GM18909 (cell line): Measurements from ENCODE around the gene EIF2B4.

Experiments
- ATAC-seq: cut with Tn5 transposase; IDR thresholded peaks from one replicate; pipeline ENCODE4 v1.9.1; 2021; ENCODE audit warnings: mild to moderate bottlenecking; ENCODE audit not compliant: unreplicated experiment, poor library complexity

Gene EIF2B4

GRCh38 chr2:27370026-27370815 lies at the start of gene EIF2B4, which contains the start of gene SNX17:
Gene EIF2B4, minus strand, starts transcription at chr2:27370338. Its CDS starts 24 bp downstream, at chr2:27370314.
Gene SNX17, plus strand, starts transcription at chr2:27370616. Its CDS starts 128 bp downstream, at chr2:27370744.
- peak; percentile 92 for ATAC-seq

- ATAC-seq = no peak
Observed at GRCh38 chr2:27416151-27416550, 46.0 kb upstream of the EIF2B4 start.

- ATAC-seq = no peak
Observed at GRCh38 chr2:27412419-27413152, 42.4 kb upstream of the EIF2B4 start.

- peak; percentile 95 for ATAC-seq
Observed at GRCh38 chr2:27409321-27410073, 39.4 kb upstream of the EIF2B4 start, which contains the start of gene PPM1G. Gene PPM1G, minus strand, starts transcription at chr2:27409591. Its CDS starts 169 bp downstream, at chr2:27409422.

- peak; percentile 37 for ATAC-seq
Observed at GRCh38 chr2:27408601-27409320, 38.6 kb upstream of the EIF2B4 start.

- ATAC-seq = no peak
Observed at GRCh38 chr2:27407798-27408491, 37.8 kb upstream of the EIF2B4 start.

GRCh38 chr2:27400348-27401135 lies 30.4 kb upstream of the EIF2B4 start:
- no peak for ATAC-seq

GRCh38 chr2:27398962-27399361 lies 28.8 kb upstream of the EIF2B4 start:
- ATAC-seq = no peak

- ATAC-seq = no peak
Observed at GRCh38 chr2:27393225-27393624, 23.1 kb upstream of the EIF2B4 start.

GRCh38 chr2:27390822-27391679 lies 20.9 kb upstream of the EIF2B4 start:
- ATAC-seq = no peak

- no peak for ATAC-seq
Observed at GRCh38 chr2:27381577-27382181, 11.5 kb upstream of the EIF2B4 start.

GRCh38 chr2:27380626-27381545 lies 10.7 kb upstream of the EIF2B4 start, which contains the start of gene ZNF513:
Gene ZNF513, minus strand, starts transcription at chr2:27380734. Its CDS starts 208 bp downstream, at chr2:27380526.
- ATAC-seq = peak; percentile 88

GRCh38 chr2:27379836-27380625 lies 9.9 kb upstream of the EIF2B4 start:
- ATAC-seq = no peak

- ATAC-seq = no peak
Observed at GRCh38 chr2:27379383-27379835, 9.3 kb upstream of the EIF2B4 start.

GRCh38 chr2:27378809-27379290 lies 8.7 kb upstream of the EIF2B4 start:
- no peak for ATAC-seq
